Renal cortical epithelial cell (primary cell): Measurements from ENCODE around the gene LYVE1. TPM values are rescaled to one million over a fixed set of nuclear protein-coding genes. Genes with fewer than 3 reads are reported as not detected.
"Not testable (repeated sequence)": the region's sequence is repeated elsewhere in the genome, so short reads cannot be mapped to it uniquely, and the experiment has no call there.

Experiments used
- DNase-seq: peaks from one replicate; pipeline ENCODE4 v3.0.0-alpha.2; 2011; ENCODE audit warnings: low read depth
- total RNA-seq: library from RNA; depleted of rRNA; stranded (reverse); fragments of >200 nt; gene quantifications from 2 replicates; pipeline ENCODE4 v1.2.3, GENCODE V29; 2014

LYVE1 gene
- total RNA-seq = 0.05 and 0.17 TPM in 2 replicates

GRCh38 chr11:10568486-10568941 lies at the start of gene LYVE1:
Gene LYVE1, minus strand, starts transcription at chr11:10568665. Its CDS starts 133 bp downstream, at chr11:10568532.
- no peak for DNase-seq

- no peak for DNase-seq
Measured at GRCh38 chr11:10617551-10617950, 49.1 kb upstream of the LYVE1 start.

- no peak for DNase-seq
Measured at GRCh38 chr11:10611979-10612862, 43.8 kb upstream of the LYVE1 start.

GRCh38 chr11:10609636-10610035 lies 41.2 kb upstream of the LYVE1 start:
- no peak for DNase-seq

- no peak for DNase-seq
Measured at GRCh38 chr11:10608584-10608983, 40.1 kb upstream of the LYVE1 start.

GRCh38 chr11:10607462-10608132 lies 39.1 kb upstream of the LYVE1 start:
- no peak for DNase-seq

- peak; percentile 74 for DNase-seq
Measured at GRCh38 chr11:10606536-10607208, 38.2 kb upstream of the LYVE1 start.

GRCh38 chr11:10605941-10606381 lies 37.5 kb upstream of the LYVE1 start:
- no peak for DNase-seq

GRCh38 chr11:10604798-10605197 lies 36.3 kb upstream of the LYVE1 start:
- no peak for DNase-seq

- DNase-seq = peak; percentile 26
Measured at GRCh38 chr11:10604340-10604748, 35.9 kb upstream of the LYVE1 start.

- DNase-seq = no peak
Measured at GRCh38 chr11:10603721-10604297, 35.3 kb upstream of the LYVE1 start.

GRCh38 chr11:10602945-10603344 lies 34.5 kb upstream of the LYVE1 start:
- DNase-seq = no peak

- DNase-seq = no peak
Measured at GRCh38 chr11:10602366-10602765, 33.9 kb upstream of the LYVE1 start.

GRCh38 chr11:10601837-10602236 lies 33.4 kb upstream of the LYVE1 start:
- no peak for DNase-seq

- DNase-seq = no peak
Measured at GRCh38 chr11:10600570-10601248, 32.2 kb upstream of the LYVE1 start.

GRCh38 chr11:10599388-10600175 lies 31.1 kb upstream of the LYVE1 start:
- no peak for DNase-seq

- no peak for DNase-seq
Measured at GRCh38 chr11:10598816-10599215, 30.4 kb upstream of the LYVE1 start.

GRCh38 chr11:10597877-10598351 lies 29.4 kb upstream of the LYVE1 start:
- peak; percentile 43 for DNase-seq

GRCh38 chr11:10595840-10596239 lies 27.4 kb upstream of the LYVE1 start:
- not testable (repeated sequence) for DNase-seq

- peak; percentile 83 for DNase-seq
Measured at GRCh38 chr11:10594407-10594806, 25.9 kb upstream of the LYVE1 start.
